Tibial nerve (tissue), 4 donors: Measurements from ENCODE around the gene DACT2. TPM values are rescaled to one million over a fixed set of nuclear protein-coding genes. Genes with fewer than 3 reads are reported as not detected.
A peak's percentile ranks its signal among the peaks of the same experiment; 100 is the strongest.

Experiments
- DNase-seq, 2 donors: peaks; one replicate each; pipeline ENCODE4 v3.0.0-alpha.2; 2019; ENCODE audit warnings: low spot score in 2 of 2
- H3K27ac ChIP-seq, 4 donors: fragments of 200-600 bp; sonication (generic) in 3 of 4; one replicate each; pipeline ENCODE4 v1.5.1; 2017 to 2019; ENCODE audit warnings: mild to moderate bottlenecking in 1 of 4
- H3K27me3 ChIP-seq, 2 donors: fragments of 200-600 bp; sonication (generic) in 1 of 2; one replicate each; pipeline versions ENCODE4 v1.5.1 to v1.6.0; 2017 to 2019
- H3K36me3 ChIP-seq, 3 donors: fragments of 200-600 bp; sonication (generic); one replicate each; pipeline ENCODE4 v1.5.1; 2018 to 2019
- H3K4me1 ChIP-seq, 4 donors: fragments of 200-600 bp; sonication (generic) in 3 of 4; one replicate each; pipeline ENCODE4 v1.5.1; 2017 to 2019
- H3K4me3 ChIP-seq, 4 donors: fragments of 200-600 bp; sonication (generic) in 3 of 4; one replicate each; pipeline ENCODE4 v1.5.1; 2017 to 2019; ENCODE audit warnings: mild to moderate bottlenecking in 1 of 4, moderate library complexity in 1 of 4
- H3K9me3 ChIP-seq, 4 donors: fragments of 200-600 bp; sonication (generic) in 3 of 4; one replicate each; pipeline ENCODE4 v1.5.1; 2017 to 2019
- EP300 ChIP-seq, 2 donors: sonication (generic); formaldehyde crosslinking; IDR thresholded peaks; one replicate each; pipeline ENCODE4 v1.6.1; 2017; ENCODE audit warnings: antibody characterized with exemption in 2 of 2, mild to moderate bottlenecking in 1 of 2
- POLR2A ChIP-seq, 2 donors: fragments of 450-650 bp; IDR thresholded peaks; one replicate each; pipeline ENCODE4 v1.6.1; 2017; ENCODE audit warnings: antibody characterized with exemption in 2 of 2, mild to moderate bottlenecking in 2 of 2, moderate library complexity in 2 of 2
- WGBS, 2 donors: methylation state at CpG; one replicate each; pipeline ENCODE4 v1.1.5; 2018; 5-methylcytosine and 5-hydroxymethylcytosine counted together
- total RNA-seq, 4 donors: library from RNA; depleted of rRNA; stranded (reverse); fragments of >200 nt; gene quantifications; one replicate each; pipeline ENCODE4 v1.1.0, GENCODE V29; 2016
- TF ChIP-seq, protein P1 (sequence below), 5 experiments: fragments of 200-600 bp in 3 of 5; fragments of 450-650 bp in 2 of 5; sonication (generic) in 3 of 5; IDR thresholded peaks; one replicate each; pipeline ENCODE4 v1.5.1; 2016 to 2019; ENCODE audit warnings: antibody characterized with exemption in 5 of 5, mild to moderate bottlenecking in 3 of 5, moderate library complexity in 2 of 5

The DACT2 gene
- total RNA-seq, 4 donors from 2014 or later: 0.30 to 1.5 (median 1.3) TPM; not detected in 1

DNA sequence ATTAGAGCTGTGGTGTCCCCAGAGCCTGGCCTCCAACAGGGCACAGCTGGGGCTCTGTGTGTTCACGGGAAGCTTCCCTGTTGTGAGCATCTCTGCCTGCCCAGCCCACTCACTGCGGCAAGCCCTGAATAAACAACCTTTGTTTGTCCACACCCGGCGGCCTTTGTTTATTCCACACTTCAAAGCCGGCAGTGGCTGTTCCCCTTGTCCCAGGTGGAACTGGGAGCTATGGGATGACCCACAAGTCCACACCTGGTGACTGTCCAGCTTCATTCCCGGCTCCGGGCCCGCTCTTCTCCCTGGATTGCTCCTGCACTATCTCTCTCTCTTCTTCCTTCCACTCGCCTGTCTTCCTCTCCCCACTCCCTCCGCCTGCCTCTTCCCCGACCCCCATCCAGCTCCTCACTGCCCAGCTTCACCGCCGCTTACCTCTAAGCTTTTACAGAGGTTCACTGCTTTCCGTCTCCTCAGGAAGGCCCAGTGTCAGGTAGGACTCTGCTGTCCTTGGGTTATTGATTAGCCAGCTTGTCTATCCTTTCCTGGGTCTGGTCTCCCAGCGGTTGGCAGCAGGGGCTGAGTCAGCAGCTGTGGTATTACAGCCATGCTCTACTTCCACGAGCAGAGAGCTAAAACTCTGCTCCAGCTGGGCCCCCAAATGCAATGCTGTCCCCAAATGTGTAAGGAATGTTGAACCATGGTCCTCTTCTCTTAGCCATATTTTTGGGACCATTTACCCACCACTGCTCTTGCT, 17.8 kb downstream of the DACT2 start:
- TF ChIP-seq EP300 (IDR thresholded peaks at IDR 0.05): no peak
- TF ChIP-seq, protein P1, sequence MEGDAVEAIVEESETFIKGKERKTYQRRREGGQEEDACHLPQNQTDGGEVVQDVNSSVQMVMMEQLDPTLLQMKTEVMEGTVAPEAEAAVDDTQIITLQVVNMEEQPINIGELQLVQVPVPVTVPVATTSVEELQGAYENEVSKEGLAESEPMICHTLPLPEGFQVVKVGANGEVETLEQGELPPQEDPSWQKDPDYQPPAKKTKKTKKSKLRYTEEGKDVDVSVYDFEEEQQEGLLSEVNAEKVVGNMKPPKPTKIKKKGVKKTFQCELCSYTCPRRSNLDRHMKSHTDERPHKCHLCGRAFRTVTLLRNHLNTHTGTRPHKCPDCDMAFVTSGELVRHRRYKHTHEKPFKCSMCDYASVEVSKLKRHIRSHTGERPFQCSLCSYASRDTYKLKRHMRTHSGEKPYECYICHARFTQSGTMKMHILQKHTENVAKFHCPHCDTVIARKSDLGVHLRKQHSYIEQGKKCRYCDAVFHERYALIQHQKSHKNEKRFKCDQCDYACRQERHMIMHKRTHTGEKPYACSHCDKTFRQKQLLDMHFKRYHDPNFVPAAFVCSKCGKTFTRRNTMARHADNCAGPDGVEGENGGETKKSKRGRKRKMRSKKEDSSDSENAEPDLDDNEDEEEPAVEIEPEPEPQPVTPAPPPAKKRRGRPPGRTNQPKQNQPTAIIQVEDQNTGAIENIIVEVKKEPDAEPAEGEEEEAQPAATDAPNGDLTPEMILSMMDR (IDR thresholded peaks at IDR 0.05): no peak
- TF ChIP-seq POLR2A (IDR thresholded peaks at IDR 0.05): no peak
- DNase-seq: no peak
- H3K36me3 ChIP-seq: no peaks in the 10 kb centered on the region
- no peaks in the 10 kb centered on the region for H3K9me3 ChIP-seq
- H3K27me3 ChIP-seq: no peaks in the 10 kb centered on the region
- H3K27ac ChIP-seq: no peak overlapping the region
- WGBS, 2 donors: 64 to 65% methylated on average over 16 of the region's 16 CpGs
- peak overlapping the region in 1 of 4 donors; percentile 3 for H3K4me3 ChIP-seq
- no peaks in the 10 kb centered on the region for H3K4me1 ChIP-seq

DNA sequence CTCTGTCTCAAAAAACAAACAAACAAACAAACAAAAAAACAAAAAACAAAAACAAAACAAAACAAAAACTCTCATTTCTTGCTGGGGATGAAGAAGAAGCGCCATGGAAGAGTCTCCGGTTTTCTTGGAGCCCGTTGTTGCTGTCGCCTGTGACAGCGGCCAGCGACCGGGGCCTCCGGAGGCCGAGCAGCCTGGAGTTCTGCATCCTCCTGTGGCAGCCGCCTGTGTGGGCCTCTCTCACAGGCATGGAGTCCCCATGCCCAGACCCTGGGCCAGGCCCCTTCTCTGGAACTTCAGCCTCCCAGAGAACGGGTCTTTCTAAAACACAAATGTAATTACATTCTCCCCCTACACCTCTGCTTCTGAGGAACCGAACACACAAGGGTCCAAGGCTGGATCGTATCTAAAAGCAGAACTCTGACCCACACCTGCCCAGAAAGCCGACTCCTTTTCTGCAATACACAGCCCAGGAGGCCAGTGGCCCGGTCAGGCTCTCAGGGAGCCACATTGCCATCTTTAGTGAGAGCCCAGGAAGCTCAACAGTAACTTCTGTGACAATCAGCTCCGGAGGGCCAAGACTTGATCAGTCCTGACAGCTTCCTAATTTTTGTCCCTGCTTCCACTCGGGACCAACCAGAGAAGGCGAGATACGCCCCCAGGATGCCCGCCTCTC, 18.5 kb downstream of the DACT2 start:
- 72 to 80% methylated on average over 20 of the region's 20 CpGs for WGBS, 2 donors
- no peak overlapping the region for H3K4me3 ChIP-seq

DNA sequence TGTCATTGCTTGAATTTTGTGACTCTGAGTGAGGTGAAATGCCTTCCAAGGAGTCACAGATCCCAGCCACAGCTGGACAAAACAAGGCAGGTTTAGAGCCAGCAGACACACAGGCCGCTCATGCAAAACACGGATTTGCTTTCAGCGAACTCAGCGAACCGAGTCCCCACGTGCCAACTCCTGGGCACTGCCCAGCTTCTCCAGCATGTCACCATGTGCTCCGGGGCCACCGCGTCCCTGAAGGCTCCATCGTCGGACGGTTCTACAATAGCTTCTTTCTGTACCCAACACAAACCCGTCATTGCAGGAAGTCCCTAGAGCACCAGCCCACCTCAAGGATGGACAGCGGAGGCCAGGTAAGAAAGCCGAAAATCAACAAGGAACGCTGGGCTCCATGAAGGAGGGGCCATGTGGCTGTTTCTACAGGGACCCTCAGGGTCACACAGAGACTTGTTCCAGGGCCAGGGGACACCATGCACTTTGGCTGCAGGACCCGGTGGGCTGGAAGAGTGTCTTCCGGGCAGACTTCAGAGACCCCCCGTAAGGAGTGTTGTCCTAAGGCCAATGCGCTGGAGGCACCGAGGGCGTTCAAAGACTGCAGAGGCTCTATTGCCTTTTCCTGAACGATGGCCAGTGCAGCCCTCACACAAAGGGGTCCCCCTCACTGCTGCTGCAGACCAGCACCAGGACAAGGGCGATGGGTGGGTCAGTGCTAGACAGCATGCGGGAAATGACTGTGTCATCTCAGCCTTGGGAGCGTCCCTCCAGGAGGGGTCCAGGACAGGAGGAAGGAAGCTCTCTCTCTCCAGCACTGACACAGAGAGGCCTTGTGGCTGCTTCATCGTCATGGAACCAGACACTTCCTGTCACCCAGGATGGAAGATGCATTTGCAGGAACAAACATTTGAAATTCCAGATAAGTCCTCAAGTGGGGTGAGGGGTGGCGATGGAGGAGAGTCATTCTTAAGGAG, 19.8 kb downstream of the DACT2 start:
- H3K4me3 ChIP-seq: no peak overlapping the region
- no peaks in the 10 kb centered on the region for H3K36me3 ChIP-seq
- 83 to 88% methylated on average over 19 to 28 of the region's 28 CpGs for WGBS, 2 donors
- no peaks in the 10 kb centered on the region for H3K27me3 ChIP-seq
- H3K9me3 ChIP-seq: no peaks in the 10 kb centered on the region
- TF ChIP-seq, protein P1 (IDR thresholded peaks at IDR 0.05): no peak
- TF ChIP-seq POLR2A (IDR thresholded peaks at IDR 0.05): no peak
- H3K27ac ChIP-seq: no peak overlapping the region
- no peaks in the 10 kb centered on the region for H3K4me1 ChIP-seq
- DNase-seq: no peak

More for the DNA sequence above, 18.5 kb downstream of the DACT2 start:
- H3K4me1 ChIP-seq: no peaks in the 10 kb centered on the region
- no peak for DNase-seq
- no peaks in the 10 kb centered on the region for H3K9me3 ChIP-seq
- TF ChIP-seq EP300 (IDR thresholded peaks at IDR 0.05): no peak
- TF ChIP-seq, protein P1 (IDR thresholded peaks at IDR 0.05): no peak
- H3K36me3 ChIP-seq: no peaks in the 10 kb centered on the region
- H3K27me3 ChIP-seq: no peaks in the 10 kb centered on the region
- no peak overlapping the region for H3K27ac ChIP-seq

- no peak for DNase-seq
- H3K4me1 ChIP-seq: no peaks in the 10 kb centered on the region
- no peaks in the 10 kb centered on the region for H3K9me3 ChIP-seq
- H3K27ac ChIP-seq: no peak overlapping the region
- H3K27me3 ChIP-seq: peaks cover 0 to 6% of the 10 kb centered on the region in 2 donors
- 81% methylated on average over 13 of the region's 13 CpGs for WGBS, 2 donors
- H3K4me3 ChIP-seq: no peak overlapping the region
- no peak for TF ChIP-seq EP300 (IDR thresholded peaks at IDR 0.05)
- TF ChIP-seq, protein P1 (IDR thresholded peaks at IDR 0.05): no peak
- no peak for TF ChIP-seq POLR2A (IDR thresholded peaks at IDR 0.05)
- H3K36me3 ChIP-seq: no peaks in the 10 kb centered on the region
Measured at GRCh38 chr6:168297643-168298042, 21.9 kb downstream of the DACT2 start.
